A549 (cell line): ENCODE data around the gene FAM50A. TPM values are rescaled to one million over a fixed set of nuclear protein-coding genes. Genes with fewer than 3 reads are reported as not detected.

ENCODE experiments used
- ATAC-seq, 2 experiments: fragments of 200-7000 bp in 1 of 2; fragments of >200 bp in 1 of 2; cut with Nextera tagmentation in 1 of 2; cut with Tn5 transposase in 1 of 2; 3 replicates each; pipeline versions ENCODE4 v1.8.0 to v1.9.1; 2018 to 2020; ENCODE audit warnings: mild to moderate bottlenecking in 1 of 2, moderate library complexity in 1 of 2
- CTCF ChIA-PET: fragments of 300-600 bp; sonication (Branson Sonifier 250); formaldehyde crosslinking; extraction: SDS; loops from one replicate; lab custom pipeline; 2021; ENCODE audit warnings: antibody characterized with exemption, inconsistent platforms; lab: Yijun Ruan, JAX
- POLR2A ChIA-PET: fragments of 350-600 bp; formaldehyde crosslinking; extraction: SDS; loops from one replicate; lab custom pipeline; 2021; ENCODE audit warnings: antibody characterized with exemption, inconsistent platforms; lab: Yijun Ruan, JAX
- DNase-seq, 2 experiments: peaks; one replicate each; pipeline versions ENCODE4 v3.0.0 to v3.0.0-alpha.2; 2011 to 2016; ENCODE audit warnings: low read depth in 1 of 2, low spot score in 1 of 2
- FAIRE-seq: peaks from 2 replicates; lab custom pipeline; 2011; peaks lifted over from hg19 to GRCh38; lab: Jason Lieb, UNC
- H3K27ac ChIP-seq, 2 experiments: fragments of >200 bp; sonication (Bioruptor Twin); formaldehyde crosslinking; 3 replicates each; pipeline ENCODE4 v1.5.1; 2016 to 2017
- H3K4me1 ChIP-seq: fragments of >200 bp; sonication (Bioruptor Twin); formaldehyde crosslinking; 3 replicates; pipeline ENCODE4 v1.6.1; 2016
- H3K4me2 ChIP-seq: fragments of >200 bp; sonication (Bioruptor Twin); formaldehyde crosslinking; 3 replicates; pipeline ENCODE4 v1.6.1; 2016
- H3K4me3 ChIP-seq: fragments of >200 bp; sonication (Bioruptor Twin); formaldehyde crosslinking; 3 replicates; pipeline ENCODE4 v1.5.1; 2016
- H3K9me3 ChIP-seq: fragments of >200 bp; sonication (Bioruptor Twin); formaldehyde crosslinking; 3 replicates; pipeline ENCODE4 v1.6.1; 2016
- CBX8 ChIP-seq: fragments of 200-600 bp; sonication (generic); IDR thresholded peaks from 2 replicates; pipeline ENCODE4 v1.6.1; 2016
- CHD2 ChIP-seq: fragments of 150-350 bp; IDR thresholded peaks from 2 replicates; pipeline ENCODE4 v1.6.1; 2014; ENCODE audit warnings: low read length; ENCODE audit not compliant: partially characterized antibody
- CHD4 ChIP-seq: fragments of 200-600 bp; sonication (generic); IDR thresholded peaks from 2 replicates; pipeline ENCODE4 v1.6.1; 2016; ENCODE audit warnings: antibody characterized with exemption, mild to moderate bottlenecking, borderline replicate concordance
- EHF ChIP-seq: fragments of 250-450 bp; sonication (Bioruptor Pico); IDR thresholded peaks from 2 replicates; pipeline ENCODE4 v1.5.0; 2020; ENCODE audit warnings: mild to moderate bottlenecking
- EHMT2 ChIP-seq: fragments of 200-600 bp; sonication (generic); IDR thresholded peaks from 2 replicates; pipeline ENCODE4 v1.6.1; 2016; ENCODE audit warnings: antibody characterized with exemption, low read depth, mild to moderate bottlenecking, moderate library complexity
- FOSB ChIP-seq: fragments of 250-450 bp; sonication (Bioruptor Pico); IDR thresholded peaks from 2 replicates; pipeline ENCODE4 v1.5.0; 2020; ENCODE audit warnings: mild to moderate bottlenecking, moderate library complexity
- FOSL2 ChIP-seq, 2 experiments: fragments of 450-650 bp in 1 of 2; fragments of >200 bp in 1 of 2; sonication (Bioruptor Twin) in 1 of 2; formaldehyde crosslinking; IDR thresholded peaks; 2 replicates each; pipeline versions ENCODE4 v1.5.0 to v1.6.1; 2016 to 2020; ENCODE audit warnings: mild to moderate bottlenecking in 1 of 2, moderate library complexity in 1 of 2
- HDAC2 ChIP-seq: fragments of 200-600 bp; sonication (generic); IDR thresholded peaks from 2 replicates; pipeline ENCODE4 v1.6.1; 2016
- HOXB5 ChIP-seq: fragments of 250-450 bp; sonication (Bioruptor Pico); IDR thresholded peaks from 2 replicates; pipeline ENCODE4 v1.5.0; 2020; ENCODE audit warnings: mild to moderate bottlenecking, moderate library complexity
- KDM1A ChIP-seq: fragments of 200-600 bp; sonication (generic); IDR thresholded peaks from 2 replicates; pipeline ENCODE4 v1.6.1; 2016; ENCODE audit warnings: low read depth, mild to moderate bottlenecking
- POLR2A ChIP-seq: IDR thresholded peaks from 2 replicates; pipeline ENCODE4 v1.6.1; 2012; ENCODE audit warnings: mild to moderate bottlenecking, low read length
- POLR2AphosphoS2 ChIP-seq: conservative IDR thresholded peaks from 2 replicates; pipeline ENCODE4 v1.6.1; 2012; ENCODE audit warnings: low read length, improper control_type of control experiment, inconsistent platforms
- RNF2 ChIP-seq: fragments of 200-600 bp; sonication (generic); IDR thresholded peaks from 2 replicates; pipeline ENCODE4 v1.6.1; 2016; ENCODE audit warnings: low read depth, mild to moderate bottlenecking, antibody characterized with exemption, moderate library complexity, borderline replicate concordance
- SREBF2 ChIP-seq: fragments of 450-650 bp; IDR thresholded peaks from 2 replicates; pipeline ENCODE4 v1.6.1; 2014; ENCODE audit warnings: mild to moderate bottlenecking, moderate library complexity
- ZNF302 ChIP-seq: fragments of 250-450 bp; sonication (Bioruptor Pico); IDR thresholded peaks from 2 replicates; pipeline ENCODE4 v1.9.0; 2021; ENCODE audit warnings: inconsistent platforms, mild to moderate bottlenecking, moderate library complexity
- ZSCAN20 ChIP-seq: fragments of 250-450 bp; sonication (Bioruptor Pico); IDR thresholded peaks from 2 replicates; pipeline ENCODE4 v1.8.0; 2022; ENCODE audit warnings: mild to moderate bottlenecking, moderate library complexity
- WGBS: methylation state at CpG from one replicate; pipeline ENCODE4 v1.1.6; 2017; ENCODE audit errors: missing lambda C conversion rate; 5-methylcytosine and 5-hydroxymethylcytosine counted together
- polyA plus RNA-seq, 4 experiments: library from polyadenylated mRNA; depleted of rRNA in 3 of 4; stranded (reverse); fragments of >200 nt; fragmentation: RNase III in 1 of 4; extraction: RNeasy Plus Mini Kit Qiagen cat#74134 plus additional on column Dnase treatment in 1 of 4; gene quantifications; 2 replicates in 3 of 4; 3 replicates in 1 of 4; pipeline ENCODE4 v1.2.3, GENCODE V29; 2011 to 2017
- TF ChIP-seq, protein P1 (sequence below): fragments of >200 bp; sonication (Bioruptor Twin); formaldehyde crosslinking; IDR thresholded peaks from 3 replicates; pipeline ENCODE4 v1.6.1; 2016
- TF ChIP-seq, protein P2 (sequence below): IDR thresholded peaks from 2 replicates; pipeline ENCODE4 v1.6.1; 2012
- TF ChIP-seq, protein P3 (sequence below): fragments of 200-600 bp; sonication (generic); IDR thresholded peaks from 2 replicates; pipeline ENCODE4 v1.6.1; 2016; ENCODE audit warnings: antibody characterized with exemption, mild to moderate bottlenecking, moderate library complexity

The FAM50A gene
- polyA plus RNA-seq, 2 of the 4 experiments (the other 2 are of a cell fraction) = 57.8 to 123 TPM

DNA sequence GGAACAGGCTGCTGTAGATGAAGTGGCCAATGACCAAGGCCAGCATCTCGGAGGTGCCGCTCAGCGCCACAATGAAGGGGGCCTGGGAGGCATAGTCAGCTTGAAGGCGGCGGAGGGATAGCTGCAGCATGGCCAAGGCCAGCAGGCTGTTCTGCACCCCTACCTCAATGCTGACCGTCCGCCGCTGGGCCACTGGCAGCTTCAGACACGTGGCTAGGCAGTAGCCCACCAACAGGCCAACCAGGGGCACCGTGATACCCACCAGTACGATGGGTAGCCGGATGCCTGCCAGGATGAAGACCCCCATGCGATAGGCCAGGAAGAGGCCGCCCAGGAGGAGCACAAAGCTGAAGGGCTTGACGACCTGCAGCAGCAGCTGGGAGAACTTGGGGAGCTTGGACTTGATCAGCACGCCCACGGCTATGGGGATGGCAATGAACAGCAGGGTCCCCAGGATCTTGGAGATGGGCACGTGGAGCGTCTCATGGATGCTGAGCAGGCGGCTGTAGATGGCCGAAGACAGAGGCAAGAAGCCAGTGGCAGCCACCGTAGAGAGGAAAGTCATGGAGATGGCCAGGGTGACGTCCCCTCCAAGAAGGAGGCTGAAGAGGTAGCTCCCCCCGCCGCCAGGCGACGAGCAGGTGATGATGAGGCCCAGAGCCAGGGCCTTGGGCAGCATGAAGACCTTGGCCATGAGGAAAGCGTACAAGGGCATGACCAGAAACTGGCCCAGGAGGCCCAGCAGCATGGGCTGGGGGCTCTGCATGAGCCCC lies 43.8 kb downstream of the FAM50A start:
- Histone ChIP-seq H3K4me1 (peaks cover 30% of the 10 kb centered on the region), H3K4me3 (no peak overlapping the region), H3K27ac (peak overlapping the region in 1 of 2 experiments; percentile 98; a peak in 4 of 6 replicates), H3K9me3 (no peaks in the 10 kb centered on the region), H3K4me2 (peak overlapping the region; percentile 98)
- DNase-seq (no peak), FAIRE-seq (no peak), ATAC-seq (no peak)
- 96% methylated on average over 16 of the region's 28 CpGs for WGBS
- ChIA-PET POLR2A (no interaction called here), CTCF (interaction anchor here (0.7 to 1.4 kb wide), 4 partner anchors 11 to 114 kb away, joined by 3 to 5 read pairs (median 4); partner anchors contain the start of gene RPL10)
- TF ChIP-seq POLR2A = no peak
- TF ChIP-seq EHMT2 = no peak

DNA sequence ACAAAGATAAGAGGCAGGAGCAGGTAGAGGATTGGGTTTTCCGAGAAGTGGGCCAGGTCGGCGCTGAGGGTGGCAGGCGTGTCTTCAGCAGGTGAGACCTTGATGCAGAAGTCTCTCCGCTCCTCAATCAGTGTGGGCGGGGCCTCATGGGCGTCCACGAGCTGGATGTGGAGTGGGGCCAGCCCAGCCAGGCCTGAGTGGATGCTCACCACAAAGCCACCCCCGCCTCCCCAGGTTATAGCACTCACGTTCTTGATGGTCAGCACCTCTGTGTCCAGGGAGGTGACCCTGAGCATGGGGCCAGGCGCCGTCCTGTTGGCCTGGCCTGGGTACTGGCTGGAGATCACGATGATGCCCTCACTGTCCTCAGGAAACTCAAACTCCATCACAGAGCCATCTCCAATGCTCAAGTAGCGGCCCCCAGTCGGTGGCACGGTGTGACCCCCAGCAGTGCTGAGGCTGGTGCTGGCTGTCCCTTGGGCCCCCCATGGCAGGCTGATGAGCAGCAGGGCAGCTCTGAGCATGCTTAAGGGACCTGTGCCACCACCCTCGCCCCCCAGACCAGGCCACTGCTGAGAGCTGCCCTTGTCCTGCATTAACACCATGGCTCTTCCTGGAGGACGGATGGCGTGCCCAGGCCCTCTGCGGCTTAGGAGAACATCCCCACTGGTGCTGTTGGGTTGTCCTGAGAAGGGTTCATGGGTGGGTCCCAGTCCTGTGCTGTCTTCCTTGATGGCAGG lies 44.6 kb downstream of the FAM50A start:
- 95% methylated on average over 14 of the region's 20 CpGs for WGBS
- ChIA-PET CTCF (interaction anchor here (1.0 to 2.4 kb wide), 3 partner anchors 38 to 115 kb away, joined by 3 to 13 read pairs (median 4); no protein-coding TSS in a partner anchor), POLR2A (interaction anchor here (1.0 kb wide), 1 partner anchor 28 kb away, joined by 3 read pairs; the partner anchor contains the start of gene FAM3A)
- Histone ChIP-seq H3K4me2 (no peak overlapping the region), H3K4me1 (peaks cover 30% of the 10 kb centered on the region), H3K27ac (no peak overlapping the region), H3K4me3 (no peak overlapping the region), H3K9me3 (no peaks in the 10 kb centered on the region)
- no peak for FAIRE-seq
- no peak for DNase-seq
- TF ChIP-seq HDAC2 = no peak
- TF ChIP-seq FOSB (CRISPR knock-in tag) = no peak
- no peak for TF ChIP-seq KDM1A
- TF ChIP-seq CBX8 = no peak
- TF ChIP-seq, protein P1, sequence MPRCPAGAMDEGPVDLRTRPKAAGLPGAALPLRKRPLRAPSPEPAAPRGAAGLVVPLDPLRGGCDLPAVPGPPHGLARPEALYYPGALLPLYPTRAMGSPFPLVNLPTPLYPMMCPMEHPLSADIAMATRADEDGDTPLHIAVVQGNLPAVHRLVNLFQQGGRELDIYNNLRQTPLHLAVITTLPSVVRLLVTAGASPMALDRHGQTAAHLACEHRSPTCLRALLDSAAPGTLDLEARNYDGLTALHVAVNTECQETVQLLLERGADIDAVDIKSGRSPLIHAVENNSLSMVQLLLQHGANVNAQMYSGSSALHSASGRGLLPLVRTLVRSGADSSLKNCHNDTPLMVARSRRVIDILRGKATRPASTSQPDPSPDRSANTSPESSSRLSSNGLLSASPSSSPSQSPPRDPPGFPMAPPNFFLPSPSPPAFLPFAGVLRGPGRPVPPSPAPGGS = no peak
- no peak for TF ChIP-seq RNF2
- no peak for TF ChIP-seq CHD2
- no peak for TF ChIP-seq EHF
- TF ChIP-seq ZSCAN20 = no peak
- no peak for TF ChIP-seq ZNF302 (CRISPR knock-in tag)
- TF ChIP-seq, protein P2, sequence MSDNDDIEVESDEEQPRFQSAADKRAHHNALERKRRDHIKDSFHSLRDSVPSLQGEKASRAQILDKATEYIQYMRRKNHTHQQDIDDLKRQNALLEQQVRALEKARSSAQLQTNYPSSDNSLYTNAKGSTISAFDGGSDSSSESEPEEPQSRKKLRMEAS = no peak
- ATAC-seq = no peak

DNA sequence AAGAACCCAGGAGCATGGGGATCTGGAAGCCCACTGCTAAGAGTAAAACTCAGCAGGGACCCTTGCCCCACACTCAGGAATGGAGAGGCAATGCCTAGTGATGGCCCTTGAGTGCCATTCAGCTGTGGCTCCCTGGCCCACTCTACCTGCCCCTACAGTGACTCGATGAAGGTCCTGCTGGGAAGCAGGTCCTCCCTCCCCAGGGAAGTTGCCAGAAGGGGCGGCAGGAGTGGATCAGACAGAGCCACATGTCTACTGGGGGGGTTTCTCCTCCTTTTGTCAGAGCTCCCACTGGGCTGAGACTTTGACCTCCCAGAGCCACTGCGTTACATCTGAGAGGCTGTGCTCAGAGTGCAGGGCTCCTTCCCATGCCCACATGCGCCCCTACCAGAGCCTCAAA lies 45.2 kb downstream of the FAM50A start:
- Histone ChIP-seq H3K4me1 (peaks cover 29% of the 10 kb centered on the region), H3K9me3 (no peaks in the 10 kb centered on the region), H3K4me3 (no peak overlapping the region; the same call in 2 of the 3 replicates), H3K4me2 (peak overlapping the region; percentile 80), H3K27ac (peak overlapping the region in 1 of 2 experiments; percentile 8; a peak in 1 of 6 replicates)
- TF ChIP-seq HOXB5 (CRISPR knock-in tag) = no peak
- no peak for TF ChIP-seq CHD4
- no peak for TF ChIP-seq FOSL2 (IDR thresholded peaks at IDR 0.05)
- no peak for TF ChIP-seq FOSL2 (CRISPR knock-in tag; IDR thresholded peaks at IDR 0.05)
- no peak for TF ChIP-seq SREBF2
- TF ChIP-seq, protein P3, sequence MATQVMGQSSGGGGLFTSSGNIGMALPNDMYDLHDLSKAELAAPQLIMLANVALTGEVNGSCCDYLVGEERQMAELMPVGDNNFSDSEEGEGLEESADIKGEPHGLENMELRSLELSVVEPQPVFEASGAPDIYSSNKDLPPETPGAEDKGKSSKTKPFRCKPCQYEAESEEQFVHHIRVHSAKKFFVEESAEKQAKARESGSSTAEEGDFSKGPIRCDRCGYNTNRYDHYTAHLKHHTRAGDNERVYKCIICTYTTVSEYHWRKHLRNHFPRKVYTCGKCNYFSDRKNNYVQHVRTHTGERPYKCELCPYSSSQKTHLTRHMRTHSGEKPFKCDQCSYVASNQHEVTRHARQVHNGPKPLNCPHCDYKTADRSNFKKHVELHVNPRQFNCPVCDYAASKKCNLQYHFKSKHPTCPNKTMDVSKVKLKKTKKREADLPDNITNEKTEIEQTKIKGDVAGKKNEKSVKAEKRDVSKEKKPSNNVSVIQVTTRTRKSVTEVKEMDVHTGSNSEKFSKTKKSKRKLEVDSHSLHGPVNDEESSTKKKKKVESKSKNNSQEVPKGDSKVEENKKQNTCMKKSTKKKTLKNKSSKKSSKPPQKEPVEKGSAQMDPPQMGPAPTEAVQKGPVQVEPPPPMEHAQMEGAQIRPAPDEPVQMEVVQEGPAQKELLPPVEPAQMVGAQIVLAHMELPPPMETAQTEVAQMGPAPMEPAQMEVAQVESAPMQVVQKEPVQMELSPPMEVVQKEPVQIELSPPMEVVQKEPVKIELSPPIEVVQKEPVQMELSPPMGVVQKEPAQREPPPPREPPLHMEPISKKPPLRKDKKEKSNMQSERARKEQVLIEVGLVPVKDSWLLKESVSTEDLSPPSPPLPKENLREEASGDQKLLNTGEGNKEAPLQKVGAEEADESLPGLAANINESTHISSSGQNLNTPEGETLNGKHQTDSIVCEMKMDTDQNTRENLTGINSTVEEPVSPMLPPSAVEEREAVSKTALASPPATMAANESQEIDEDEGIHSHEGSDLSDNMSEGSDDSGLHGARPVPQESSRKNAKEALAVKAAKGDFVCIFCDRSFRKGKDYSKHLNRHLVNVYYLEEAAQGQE = no peak
- TF ChIP-seq POLR2AphosphoS2 = no peak
- 92% methylated on average over 4 of the region's 4 CpGs for WGBS
- DNase-seq (no peak), FAIRE-seq (no peak), ATAC-seq (no peak)
- ChIA-PET CTCF (interaction anchor here (0.5 to 2.4 kb wide), 7 partner anchors 9 to 116 kb away, joined by 3 to 13 read pairs (median 4); no protein-coding TSS in a partner anchor), POLR2A (interaction anchor here (1.0 to 2.6 kb wide), 2 partner anchors 11 to 27 kb away, joined by 3 to 8 read pairs; partner anchors contain the start of genes FAM3A and LAGE3)
